ENCODE measurements around the gene NAIF1. TPM values are rescaled to one million over a fixed set of nuclear protein-coding genes. Genes with fewer than 3 reads are reported as not detected.
A peak's percentile ranks its signal among the peaks of the same experiment; 100 is the strongest.

The NAIF1 gene
- total and polyA plus RNA-seq, 9 donors, result 4.1 to 10.9 (median 6.6) TPM

DNA sequence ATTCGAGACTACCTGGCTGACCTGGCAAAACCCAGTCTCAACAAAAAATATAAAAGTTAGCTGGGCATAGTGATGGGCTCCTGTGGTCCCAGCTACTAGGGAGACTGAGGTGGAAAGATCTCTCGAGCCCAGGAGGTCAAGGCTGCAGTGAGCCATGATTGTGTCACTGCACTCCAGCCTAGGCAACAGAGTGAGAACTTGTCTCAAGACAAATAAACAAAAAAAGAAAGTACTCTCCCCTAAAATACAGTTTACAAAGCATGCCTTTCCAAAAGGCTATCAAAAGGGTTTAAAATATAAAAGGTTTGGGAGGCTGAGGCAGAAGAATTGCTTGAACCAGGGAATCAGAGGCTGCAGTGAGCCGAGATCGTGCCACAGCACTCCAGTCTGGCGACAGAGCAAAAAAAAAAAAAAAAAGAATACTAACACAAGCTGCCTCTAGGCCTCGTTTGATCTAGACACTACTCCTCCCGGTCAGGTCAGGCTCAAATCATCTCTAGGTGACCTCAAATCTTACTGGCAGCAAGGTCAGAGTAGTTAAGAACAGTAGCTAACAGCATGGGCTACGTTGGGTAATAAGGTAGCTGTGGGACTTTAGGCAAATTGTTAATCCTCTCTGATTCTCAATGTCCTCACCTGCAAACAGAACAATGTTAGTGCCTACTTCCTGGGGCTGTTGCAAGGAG lies 9.3 kb downstream of the NAIF1 start:
- Histone ChIP-seq H3K9me3 (no peaks in the 10 kb centered on the region), H3K27ac (peak overlapping the region in 1 of 2 donors; percentile 89), H3K36me3 (no peaks in the 10 kb centered on the region), H3K4me3 (no peak overlapping the region), H3K4me1 (ENCODE audit: insufficient read depth) (peaks cover 21% of the 10 kb centered on the region), H3K27me3 (no peaks in the 10 kb centered on the region)
- intact Hi-C loops (cut with DNase I), result loop anchor here in 2 of 4 donors (5.0 to 10.0 kb wide), 2 partner anchors 39 to 47 kb away; no protein-coding TSS in a partner anchor
- no peak for DNase-seq
- TF ChIP-seq, protein P1, sequence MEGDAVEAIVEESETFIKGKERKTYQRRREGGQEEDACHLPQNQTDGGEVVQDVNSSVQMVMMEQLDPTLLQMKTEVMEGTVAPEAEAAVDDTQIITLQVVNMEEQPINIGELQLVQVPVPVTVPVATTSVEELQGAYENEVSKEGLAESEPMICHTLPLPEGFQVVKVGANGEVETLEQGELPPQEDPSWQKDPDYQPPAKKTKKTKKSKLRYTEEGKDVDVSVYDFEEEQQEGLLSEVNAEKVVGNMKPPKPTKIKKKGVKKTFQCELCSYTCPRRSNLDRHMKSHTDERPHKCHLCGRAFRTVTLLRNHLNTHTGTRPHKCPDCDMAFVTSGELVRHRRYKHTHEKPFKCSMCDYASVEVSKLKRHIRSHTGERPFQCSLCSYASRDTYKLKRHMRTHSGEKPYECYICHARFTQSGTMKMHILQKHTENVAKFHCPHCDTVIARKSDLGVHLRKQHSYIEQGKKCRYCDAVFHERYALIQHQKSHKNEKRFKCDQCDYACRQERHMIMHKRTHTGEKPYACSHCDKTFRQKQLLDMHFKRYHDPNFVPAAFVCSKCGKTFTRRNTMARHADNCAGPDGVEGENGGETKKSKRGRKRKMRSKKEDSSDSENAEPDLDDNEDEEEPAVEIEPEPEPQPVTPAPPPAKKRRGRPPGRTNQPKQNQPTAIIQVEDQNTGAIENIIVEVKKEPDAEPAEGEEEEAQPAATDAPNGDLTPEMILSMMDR (IDR thresholded peaks at IDR 0.05), result no peak
- TF ChIP-seq POLR2A (IDR thresholded peaks at IDR 0.05) (no peak), EP300 (IDR thresholded peaks at IDR 0.05) (no peak)
- 45 to 49% (median 46%) methylated on average over 8 of the region's 8 CpGs for WGBS, 3 donors

DNA sequence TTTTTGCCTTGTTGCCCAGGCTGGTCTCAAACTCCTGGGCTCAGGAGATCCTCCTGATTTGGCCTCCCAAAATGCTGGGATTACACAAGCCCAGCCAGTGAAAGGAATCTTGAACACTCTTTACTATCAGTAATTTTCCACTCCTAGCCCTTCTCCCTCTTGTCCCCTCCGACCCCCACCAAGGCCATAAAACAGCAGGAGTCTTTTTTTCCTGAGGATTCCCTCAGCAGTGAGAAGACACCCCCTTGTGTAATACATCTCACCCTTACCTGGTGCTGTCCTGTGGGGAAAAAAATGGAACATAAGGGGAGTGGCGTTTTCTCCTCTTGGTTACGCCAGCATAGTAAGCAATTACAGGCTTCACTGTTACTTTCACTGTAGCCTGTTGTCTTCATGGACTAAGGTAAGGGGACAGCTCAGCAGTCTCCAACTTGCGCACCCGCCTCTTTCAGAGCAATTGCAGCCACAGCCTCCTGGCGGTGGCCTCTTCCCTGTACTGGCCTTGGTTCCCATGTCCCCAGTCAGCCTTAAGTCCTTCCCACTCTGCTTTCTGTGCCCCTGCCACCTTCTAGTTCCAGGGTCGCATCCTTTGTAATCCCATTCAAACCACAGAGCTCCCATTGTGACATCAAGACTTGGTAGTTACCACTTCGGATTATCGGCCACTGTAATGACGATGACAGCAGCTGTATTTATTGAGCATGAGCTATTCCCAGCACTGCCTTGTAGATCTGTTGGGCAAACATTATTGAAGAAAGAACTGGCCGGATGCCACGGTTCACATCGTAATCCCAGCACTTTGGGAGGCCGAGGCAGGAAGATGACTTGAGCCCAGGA lies 10.0 kb downstream of the NAIF1 start:
- Histone ChIP-seq H3K4me3 (no peak overlapping the region), H3K27ac (peak overlapping the region in 1 of 2 donors; percentile 89), H3K36me3 (no peaks in the 10 kb centered on the region), H3K4me1 (ENCODE audit: insufficient read depth) (peaks cover 21% of the 10 kb centered on the region), H3K9me3 (no peaks in the 10 kb centered on the region), H3K27me3 (no peaks in the 10 kb centered on the region)
- 67 to 68% (median 68%) methylated on average over 14 of the region's 14 CpGs for WGBS, 3 donors
- intact Hi-C loops (cut with DNase I), result loop anchor here in 2 of 4 donors (5.0 to 10.0 kb wide), 2 partner anchors 40 to 48 kb away; no protein-coding TSS in a partner anchor
- peak in 2 of 5 donors; percentile 44 to 61 for DNase-seq
- TF ChIP-seq POLR2A (IDR thresholded peaks at IDR 0.05) (no peak), EP300 (IDR thresholded peaks at IDR 0.05) (no peak)
- TF ChIP-seq, protein P1 (IDR thresholded peaks at IDR 0.05), result no peak

DNA sequence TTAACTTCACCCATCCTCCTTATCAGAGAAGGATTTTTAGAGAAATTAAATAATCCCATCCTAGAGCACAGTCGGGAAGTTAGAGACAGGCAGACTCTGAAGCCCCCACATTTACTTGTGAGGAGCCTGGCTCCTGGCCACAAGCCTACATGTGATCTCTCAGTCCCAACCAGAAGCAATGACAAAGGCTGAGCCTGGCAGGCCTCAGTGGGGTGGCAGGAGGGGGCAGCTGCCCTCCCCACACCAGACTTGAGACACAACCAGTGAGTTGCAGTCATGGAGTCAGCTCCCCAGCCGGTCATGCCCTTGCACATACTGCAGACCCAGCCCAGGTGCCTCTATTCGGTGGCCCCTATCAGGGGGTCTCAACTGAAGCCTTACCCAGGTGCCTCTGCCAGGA lies 11.0 kb downstream of the NAIF1 start:
- Histone ChIP-seq H3K9me3 (no peaks in the 10 kb centered on the region), H3K27ac (peak overlapping the region; percentile 42 to 89), H3K36me3 (no peaks in the 10 kb centered on the region), H3K27me3 (no peaks in the 10 kb centered on the region), H3K4me1 (ENCODE audit: insufficient read depth) (peaks cover 21% of the 10 kb centered on the region), H3K4me3 (no peak overlapping the region)
- intact Hi-C loops (cut with DNase I), result loop anchor here in 2 of 4 donors (5.0 to 10.0 kb wide), 2 partner anchors 41 to 49 kb away; no protein-coding TSS in a partner anchor
- 35 to 40% (median 36%) methylated on average over 3 of the region's 3 CpGs for WGBS, 3 donors
- no peak for TF ChIP-seq POLR2A (IDR thresholded peaks at IDR 0.05)
- DNase-seq, result peak; percentile 50 to 61 (median 55)

DNA sequence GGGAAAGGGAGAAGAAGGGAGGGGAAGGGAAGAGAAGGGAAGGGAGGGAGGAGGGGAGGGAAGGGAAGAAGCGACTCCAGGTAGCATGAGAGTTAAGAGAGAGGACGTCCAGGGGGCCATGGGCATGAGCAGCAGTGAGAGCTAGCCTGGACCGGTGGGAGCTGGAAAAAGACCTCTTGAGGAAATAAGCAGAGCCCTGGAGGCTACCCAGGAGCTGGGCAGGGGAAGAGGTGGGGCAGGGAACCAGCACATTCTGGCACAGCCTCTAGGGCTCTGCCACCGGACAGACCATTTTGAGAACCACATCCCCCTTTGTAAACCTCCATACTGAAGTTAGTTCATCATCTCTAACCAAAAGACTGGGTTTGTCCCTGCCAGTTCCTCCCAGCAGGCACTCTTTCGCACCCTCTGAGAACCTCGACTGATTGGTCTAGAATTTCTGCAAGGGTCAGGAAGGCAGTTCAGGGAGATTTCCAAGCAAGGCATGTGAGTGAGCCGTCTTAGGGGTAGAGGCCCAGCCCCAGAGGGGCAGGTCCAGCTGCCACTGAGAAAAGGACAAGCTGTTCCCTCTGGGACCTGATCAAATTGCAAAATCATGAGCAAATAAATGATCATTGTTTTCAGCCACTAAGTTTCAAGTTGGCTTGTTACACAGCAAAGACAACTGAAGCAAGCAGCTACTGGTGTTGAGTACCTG lies 11.6 kb downstream of the NAIF1 start:
- Histone ChIP-seq H3K36me3 (no peaks in the 10 kb centered on the region), H3K4me1 (ENCODE audit: insufficient read depth) (peaks cover 21% of the 10 kb centered on the region), H3K4me3 (no peak overlapping the region), H3K27me3 (no peaks in the 10 kb centered on the region), H3K9me3 (no peaks in the 10 kb centered on the region), H3K27ac (peak overlapping the region; percentile 42 to 89)
- DNase-seq, result peak; percentile 59 to 69 (median 60)
- intact Hi-C loops (cut with DNase I), result loop anchor here in 2 of 4 donors (5.0 to 10.0 kb wide), 2 partner anchors 42 to 49 kb away; no protein-coding TSS in a partner anchor
- WGBS, 3 donors, result 8 to 14% (median 9%) methylated on average over 7 of the region's 7 CpGs
- peak; percentile 58 for TF ChIP-seq EP300 (IDR thresholded peaks at IDR 0.05)
- TF ChIP-seq, protein P1 (IDR thresholded peaks at IDR 0.05), result no peak
